ENCODE measurements around the gene PRIM2.
"Not testable (repeated sequence)": the region's sequence is repeated elsewhere in the genome, so short reads cannot be mapped to it uniquely, and the experiment has no call there.

DNA sequence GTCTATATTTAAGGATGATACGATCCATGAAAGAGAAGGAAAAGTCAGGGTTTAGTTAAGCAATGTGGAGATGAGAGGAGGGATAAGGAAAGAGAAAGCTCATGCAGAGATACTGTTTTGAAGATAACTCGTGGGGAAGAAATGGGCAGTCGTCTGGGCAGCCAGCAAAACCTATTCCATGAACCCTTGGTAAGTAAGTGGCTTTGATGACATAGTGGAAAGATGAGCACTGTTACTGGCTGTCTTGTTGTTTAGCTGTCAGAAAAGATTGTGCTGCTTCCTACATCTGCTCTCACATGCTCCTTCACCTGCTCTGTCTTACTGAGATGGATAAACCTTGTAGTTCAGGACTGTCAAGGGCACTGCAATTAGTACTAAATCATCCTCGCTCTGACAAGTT lies 143.6 kb downstream of the PRIM2 start:
- TF ChIP-seq, protein P1, sequence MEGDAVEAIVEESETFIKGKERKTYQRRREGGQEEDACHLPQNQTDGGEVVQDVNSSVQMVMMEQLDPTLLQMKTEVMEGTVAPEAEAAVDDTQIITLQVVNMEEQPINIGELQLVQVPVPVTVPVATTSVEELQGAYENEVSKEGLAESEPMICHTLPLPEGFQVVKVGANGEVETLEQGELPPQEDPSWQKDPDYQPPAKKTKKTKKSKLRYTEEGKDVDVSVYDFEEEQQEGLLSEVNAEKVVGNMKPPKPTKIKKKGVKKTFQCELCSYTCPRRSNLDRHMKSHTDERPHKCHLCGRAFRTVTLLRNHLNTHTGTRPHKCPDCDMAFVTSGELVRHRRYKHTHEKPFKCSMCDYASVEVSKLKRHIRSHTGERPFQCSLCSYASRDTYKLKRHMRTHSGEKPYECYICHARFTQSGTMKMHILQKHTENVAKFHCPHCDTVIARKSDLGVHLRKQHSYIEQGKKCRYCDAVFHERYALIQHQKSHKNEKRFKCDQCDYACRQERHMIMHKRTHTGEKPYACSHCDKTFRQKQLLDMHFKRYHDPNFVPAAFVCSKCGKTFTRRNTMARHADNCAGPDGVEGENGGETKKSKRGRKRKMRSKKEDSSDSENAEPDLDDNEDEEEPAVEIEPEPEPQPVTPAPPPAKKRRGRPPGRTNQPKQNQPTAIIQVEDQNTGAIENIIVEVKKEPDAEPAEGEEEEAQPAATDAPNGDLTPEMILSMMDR (IDR thresholded peaks at IDR 0.05), result not testable (repeated sequence)
- TF ChIP-seq JUN (IDR thresholded peaks at IDR 0.05); FOSL2 (IDR thresholded peaks at IDR 0.05); FOSL2 (CRISPR knock-in tag; IDR thresholded peaks at IDR 0.05); POLR2A (IDR thresholded peaks at IDR 0.05; ENCODE audit: low read length); RAD21 (conservative IDR thresholded peaks at IDR 0.05 in 1 of 2, IDR thresholded peaks at IDR 0.05 in 1 of 2); EHMT2 (IDR thresholded peaks at IDR 0.05; ENCODE audit: low read depth); KDM1A (IDR thresholded peaks at IDR 0.05; ENCODE audit: low read depth): not testable (repeated sequence)
- TF ChIP-seq, protein P2, sequence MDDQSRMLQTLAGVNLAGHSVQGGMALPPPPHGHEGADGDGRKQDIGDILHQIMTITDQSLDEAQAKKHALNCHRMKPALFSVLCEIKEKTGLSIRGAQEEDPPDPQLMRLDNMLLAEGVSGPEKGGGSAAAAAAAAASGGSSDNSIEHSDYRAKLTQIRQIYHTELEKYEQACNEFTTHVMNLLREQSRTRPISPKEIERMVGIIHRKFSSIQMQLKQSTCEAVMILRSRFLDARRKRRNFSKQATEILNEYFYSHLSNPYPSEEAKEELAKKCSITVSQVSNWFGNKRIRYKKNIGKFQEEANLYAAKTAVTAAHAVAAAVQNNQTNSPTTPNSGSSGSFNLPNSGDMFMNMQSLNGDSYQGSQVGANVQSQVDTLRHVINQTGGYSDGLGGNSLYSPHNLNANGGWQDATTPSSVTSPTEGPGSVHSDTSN (IDR thresholded peaks at IDR 0.05), result not testable (repeated sequence)
- TF ChIP-seq, protein P3, sequence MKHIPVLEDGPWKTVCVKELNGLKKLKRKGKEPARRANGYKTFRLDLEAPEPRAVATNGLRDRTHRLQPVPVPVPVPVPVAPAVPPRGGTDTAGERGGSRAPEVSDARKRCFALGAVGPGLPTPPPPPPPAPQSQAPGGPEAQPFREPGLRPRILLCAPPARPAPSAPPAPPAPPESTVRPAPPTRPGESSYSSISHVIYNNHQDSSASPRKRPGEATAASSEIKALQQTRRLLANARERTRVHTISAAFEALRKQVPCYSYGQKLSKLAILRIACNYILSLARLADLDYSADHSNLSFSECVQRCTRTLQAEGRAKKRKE (CRISPR knock-in tag; IDR thresholded peaks at IDR 0.05; ENCODE audit: low read depth), result not testable (repeated sequence)

All from A549 (cell line).